ENCODE measurements around the gene DGUOK.
"Not testable (repeated sequence)": the region's sequence is repeated elsewhere in the genome, so short reads cannot be mapped to it uniquely, and the experiment has no call there.

The DGUOK gene

DNA sequence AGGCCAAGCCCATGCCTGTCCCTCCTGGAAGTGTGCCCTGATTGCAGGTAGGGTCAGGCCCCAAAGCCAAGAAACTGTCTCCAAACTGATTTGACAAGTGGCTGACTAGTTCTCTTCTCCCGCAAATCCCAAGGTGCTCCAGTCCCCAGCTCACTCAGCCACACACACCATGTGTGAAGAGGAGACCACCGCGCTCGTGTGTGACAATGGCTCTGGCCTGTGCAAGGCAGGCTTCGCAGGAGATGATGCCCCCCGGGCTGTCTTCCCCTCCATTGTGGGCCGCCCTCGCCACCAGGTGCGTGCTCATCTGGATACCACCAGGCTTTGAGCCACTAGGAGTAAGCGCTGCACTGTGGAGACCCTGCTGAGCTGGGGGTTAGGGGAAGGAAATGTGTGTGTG lies 25.5 kb upstream of the DGUOK start:
- no peak for DNase-seq (ENCODE audit: low read depth)

DNA sequence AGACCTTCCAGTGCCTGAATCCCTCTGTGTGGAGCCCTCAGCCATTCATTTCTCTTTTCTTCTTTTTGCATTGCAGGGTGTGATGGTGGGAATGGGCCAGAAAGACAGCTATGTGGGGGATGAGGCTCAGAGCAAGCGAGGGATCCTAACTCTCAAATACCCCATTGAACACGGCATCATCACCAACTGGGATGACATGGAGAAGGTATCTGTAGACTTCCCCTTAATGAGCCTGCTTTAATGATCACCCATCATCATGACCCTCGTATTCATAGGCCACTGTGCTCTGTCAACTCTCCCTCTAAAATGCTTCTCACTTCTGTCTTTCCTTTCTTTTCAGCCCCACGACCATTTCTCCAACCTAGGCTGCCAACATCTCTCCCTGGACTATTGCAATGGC lies 24.4 kb upstream of the DGUOK start:
- no peak for DNase-seq (ENCODE audit: low read depth)

DNA sequence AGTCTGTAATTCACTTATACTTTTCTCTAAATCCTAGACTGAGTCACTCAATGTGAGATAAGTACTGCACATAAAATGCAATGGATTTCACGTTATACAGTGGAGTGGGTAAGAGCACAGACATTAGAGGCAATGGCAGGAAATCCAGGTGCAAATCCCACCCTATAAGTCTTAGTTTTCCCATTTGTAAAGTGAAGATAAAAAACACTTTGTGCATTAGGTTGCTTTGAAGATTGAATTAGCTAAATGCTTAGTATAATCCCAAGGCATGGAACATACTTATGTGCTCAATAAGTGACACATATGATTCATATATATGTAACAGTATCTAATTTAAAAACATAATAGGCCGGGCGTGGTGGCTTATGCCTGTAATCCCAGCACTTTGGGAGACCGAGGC lies 23.4 kb upstream of the DGUOK start:
- no peak for DNase-seq (ENCODE audit: low read depth)

DNA sequence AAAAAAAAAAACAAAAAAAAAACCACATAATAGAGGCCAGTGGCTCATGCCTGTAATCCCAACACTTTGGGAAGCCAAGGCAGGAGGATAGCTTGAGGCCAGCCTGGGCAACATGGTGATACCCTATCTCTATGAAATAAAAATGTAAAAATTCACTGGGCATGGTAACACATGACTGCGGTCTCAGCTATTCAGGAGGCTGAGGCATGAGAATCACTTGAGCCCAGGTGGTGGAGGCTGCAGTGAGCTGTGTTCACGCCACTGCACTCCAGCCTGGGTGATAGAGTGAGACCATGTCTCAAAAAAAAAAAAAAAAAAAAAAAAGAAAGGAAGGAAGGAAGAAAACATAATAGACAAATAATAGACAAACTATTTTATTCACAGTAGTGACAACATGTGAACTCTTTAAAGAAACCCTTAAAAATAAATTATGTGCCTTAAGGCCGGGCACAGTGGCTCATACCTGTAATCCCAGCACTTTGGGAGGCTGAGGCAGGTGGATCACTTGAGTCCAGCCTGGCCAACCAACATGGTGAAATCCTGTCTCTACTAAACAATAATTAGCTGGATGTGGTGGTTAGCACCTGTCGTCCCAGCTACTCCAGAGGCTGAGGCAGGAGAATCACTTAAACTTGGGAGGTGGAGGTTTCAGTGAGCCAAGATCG lies 22.6 kb upstream of the DGUOK start:
- DNase-seq (ENCODE audit: low read depth) = not testable (repeated sequence)

GRCh38 chr2:73904952-73905351 lies 21.7 kb upstream of the DGUOK start:
- DNase-seq (ENCODE audit: low read depth) = no peak

- no peak for DNase-seq (ENCODE audit: low read depth)
Observed at GRCh38 chr2:73906847-73907505, 19.7 kb upstream of the DGUOK start.

- DNase-seq (ENCODE audit: low read depth) = peak; percentile 47
Observed at GRCh38 chr2:73907840-73908452, 18.7 kb upstream of the DGUOK start.

DNA sequence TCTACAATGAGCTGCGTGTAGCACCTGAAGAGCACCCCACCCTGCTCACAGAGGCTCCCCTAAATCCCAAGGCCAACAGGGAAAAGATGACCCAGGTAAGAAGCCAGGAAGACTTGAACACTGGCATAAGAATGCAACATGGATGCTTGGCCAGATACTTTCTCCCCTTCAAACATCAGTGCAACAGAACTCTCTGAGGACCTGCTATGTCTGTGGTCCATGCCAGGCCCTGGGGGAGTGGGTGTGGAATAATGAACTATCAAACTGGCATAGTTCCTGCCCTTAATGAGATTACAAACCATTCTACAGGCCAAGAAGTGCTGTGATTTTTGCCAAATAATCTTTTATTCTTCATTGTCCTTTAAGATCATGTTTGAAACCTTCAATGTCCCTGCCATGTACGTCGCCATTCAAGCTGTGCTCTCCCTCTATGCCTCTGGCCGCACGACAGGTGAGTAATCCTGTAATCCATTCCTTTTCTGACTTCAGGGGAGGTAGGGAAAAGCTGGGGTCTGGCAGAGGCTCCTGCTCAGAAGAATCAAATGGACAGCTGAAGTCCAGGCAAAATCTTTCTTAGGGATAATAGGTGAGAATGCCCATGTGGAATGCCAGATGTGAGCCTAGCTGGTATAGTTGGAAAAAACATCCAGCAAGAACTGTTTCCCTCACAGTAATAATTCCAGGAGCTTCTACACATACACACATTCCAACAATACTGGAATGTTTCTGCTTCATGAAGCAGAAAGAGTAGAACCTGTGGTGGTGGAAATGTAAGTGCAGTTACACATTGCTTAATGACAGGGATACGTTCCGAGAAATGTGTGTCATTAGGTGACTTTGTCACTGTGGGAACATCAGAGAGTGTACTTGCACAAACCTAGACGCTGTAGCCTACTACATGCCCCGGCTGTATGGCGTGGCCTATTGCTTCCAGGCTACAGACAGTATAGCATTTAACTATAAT lies 17.7 kb upstream of the DGUOK start:
- peak; percentile 31 for DNase-seq (ENCODE audit: low read depth)

- DNase-seq (ENCODE audit: low read depth) = no peak
Observed at GRCh38 chr2:73910873-73911547, 15.7 kb upstream of the DGUOK start.

DNA sequence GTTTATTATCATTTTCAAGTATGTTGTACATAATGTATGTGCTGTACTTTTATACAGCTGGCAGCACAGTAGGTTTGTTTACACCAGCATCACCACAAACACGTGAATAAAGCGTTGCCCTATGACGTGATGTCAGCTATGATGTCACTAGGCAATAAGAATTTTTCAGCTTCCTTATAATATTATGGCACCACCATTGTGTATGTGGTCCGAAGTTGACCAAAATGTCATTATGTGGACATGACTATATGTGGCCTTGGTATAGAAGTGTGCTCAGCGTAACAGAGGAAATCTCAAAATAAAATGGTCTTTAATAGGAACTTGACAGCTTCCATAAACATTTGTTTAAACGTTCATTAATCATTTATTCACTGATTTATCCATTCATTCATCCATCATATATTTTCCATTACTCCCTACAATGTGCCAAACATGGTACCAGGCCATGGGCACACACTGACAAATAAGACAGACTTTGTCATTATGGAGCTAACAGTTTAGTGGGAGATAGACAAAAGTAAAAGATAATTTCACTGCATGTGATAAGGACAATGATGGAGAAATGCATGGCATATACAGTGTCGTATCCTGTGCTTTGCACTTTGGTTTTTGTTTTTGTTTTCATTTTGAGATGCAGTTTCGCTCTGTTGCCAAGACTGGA lies 15.0 kb upstream of the DGUOK start:
- DNase-seq (ENCODE audit: low read depth) = no peak

DNA sequence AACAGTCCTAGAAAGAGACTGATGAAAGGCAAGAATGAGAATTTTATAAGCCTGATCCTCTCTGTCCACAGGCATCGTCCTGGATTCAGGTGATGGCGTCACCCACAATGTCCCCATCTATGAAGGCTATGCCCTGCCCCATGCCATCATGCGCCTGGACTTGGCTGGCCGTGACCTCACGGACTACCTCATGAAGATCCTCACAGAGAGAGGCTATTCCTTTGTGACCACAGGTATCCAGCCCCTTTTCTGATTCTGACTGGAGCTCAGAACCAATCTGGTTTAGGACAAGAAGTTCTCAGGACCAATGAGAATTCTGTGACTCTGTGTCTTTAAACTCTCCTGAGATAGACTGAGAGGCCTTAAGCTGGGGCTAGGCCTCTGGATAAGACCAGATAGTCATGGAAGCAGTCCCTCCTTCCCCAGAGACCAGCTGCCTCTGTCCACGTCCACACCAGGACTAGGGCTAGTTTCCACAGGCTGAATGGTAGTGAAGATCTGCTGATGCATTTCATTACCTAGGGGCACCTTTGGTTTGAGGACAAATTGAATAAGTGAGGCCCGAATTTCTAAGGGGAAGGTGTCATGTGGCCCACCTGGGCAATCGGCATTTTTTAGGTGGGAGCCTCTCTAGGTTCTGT lies 13.1 kb upstream of the DGUOK start:
- no peak for DNase-seq (ENCODE audit: low read depth)

DNA sequence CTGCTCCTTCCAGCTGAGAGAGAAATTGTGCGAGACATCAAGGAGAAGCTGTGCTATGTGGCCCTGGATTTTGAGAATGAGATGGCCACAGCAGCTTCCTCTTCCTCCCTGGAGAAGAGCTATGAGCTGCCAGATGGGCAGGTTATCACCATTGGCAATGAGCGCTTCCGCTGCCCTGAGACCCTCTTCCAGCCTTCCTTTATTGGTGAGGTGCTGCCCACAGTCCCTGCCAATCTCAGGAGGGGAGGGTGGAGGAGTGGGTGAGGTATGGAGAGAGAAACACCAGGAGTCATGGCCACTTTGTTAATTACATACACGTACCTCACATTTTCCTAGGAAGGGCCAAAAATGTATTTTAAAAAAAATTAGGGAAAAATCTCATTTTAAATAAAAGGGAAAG lies 12.0 kb upstream of the DGUOK start:
- no peak for DNase-seq (ENCODE audit: low read depth)

GRCh38 chr2:73915437-73915993 lies 11.2 kb upstream of the DGUOK start:
- DNase-seq (ENCODE audit: low read depth) = no peak

GRCh38 chr2:73916666-73917065 lies 10.0 kb upstream of the DGUOK start:
- no peak for DNase-seq (ENCODE audit: low read depth)

- DNase-seq (ENCODE audit: low read depth) = no peak
Observed at GRCh38 chr2:73917296-73917695, 9.4 kb upstream of the DGUOK start.

DNA sequence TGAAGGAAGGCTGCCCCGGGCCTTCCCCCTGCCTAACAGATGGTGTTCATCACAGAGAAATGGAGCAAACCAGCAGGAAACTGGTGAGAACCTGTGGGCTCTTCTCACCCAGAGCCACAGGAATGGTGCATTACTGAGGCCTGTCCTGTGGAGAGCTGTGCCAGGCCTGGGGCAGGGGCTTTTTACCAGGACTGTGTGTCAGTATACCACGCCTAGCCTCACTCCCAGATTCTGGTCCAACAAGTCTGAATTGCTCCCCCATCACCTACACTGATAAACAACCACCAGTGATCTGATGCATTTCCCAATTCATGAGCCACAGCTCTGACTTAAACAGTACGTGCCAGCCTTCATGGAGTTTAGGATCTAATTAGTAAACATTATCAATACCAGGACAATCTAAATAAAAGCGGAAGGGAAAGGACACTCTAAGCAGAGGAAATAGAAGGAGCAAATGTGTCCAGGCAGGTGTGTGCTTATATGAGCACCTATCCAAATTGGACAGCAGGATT lies 8.9 kb upstream of the DGUOK start:
- no peak for DNase-seq (ENCODE audit: low read depth)

DNA sequence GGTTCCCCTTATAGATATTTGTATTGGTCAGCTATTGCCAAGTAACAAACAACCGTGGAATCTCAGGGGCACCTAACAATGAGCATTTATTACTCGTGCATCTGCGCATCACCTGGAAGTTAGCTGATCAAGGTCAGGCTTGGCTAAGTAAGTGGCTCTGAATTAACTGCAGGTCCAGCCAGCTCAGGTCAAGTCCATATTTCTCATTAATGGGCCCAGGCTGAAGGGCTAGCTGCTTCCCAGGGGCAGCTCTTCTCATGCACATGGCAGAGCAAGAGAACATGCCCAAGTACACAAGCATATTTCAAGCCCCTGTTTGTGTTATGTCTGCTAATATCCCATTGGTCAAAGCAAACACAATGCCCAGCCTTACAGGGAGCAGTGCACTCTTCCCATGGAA lies 7.8 kb upstream of the DGUOK start:
- DNase-seq (ENCODE audit: low read depth) = no peak

- no peak for DNase-seq (ENCODE audit: low read depth)
Observed at GRCh38 chr2:73919596-73920228, 7.0 kb upstream of the DGUOK start.
